GM04503 (cell line): ENCODE results near the gene COMT.

Experiments used
- DNase-seq: peaks from one replicate; pipeline ENCODE4 v3.0.0-alpha.2; 2012; ENCODE audit warnings: low read depth

Gene COMT

GRCh38 chr22:19995611-19996339, 54.2 kb downstream of the COMT start:
- DNase-seq = no peak

GRCh38 chr22:19996694-19997384, 55.3 kb downstream of the COMT start:
- no peak for DNase-seq

GRCh38 chr22:19997561-19998231, 56.1 kb downstream of the COMT start:
- no peak for DNase-seq

GRCh38 chr22:19998232-19998951, 56.8 kb downstream of the COMT start:
- no peak for DNase-seq

DNA sequence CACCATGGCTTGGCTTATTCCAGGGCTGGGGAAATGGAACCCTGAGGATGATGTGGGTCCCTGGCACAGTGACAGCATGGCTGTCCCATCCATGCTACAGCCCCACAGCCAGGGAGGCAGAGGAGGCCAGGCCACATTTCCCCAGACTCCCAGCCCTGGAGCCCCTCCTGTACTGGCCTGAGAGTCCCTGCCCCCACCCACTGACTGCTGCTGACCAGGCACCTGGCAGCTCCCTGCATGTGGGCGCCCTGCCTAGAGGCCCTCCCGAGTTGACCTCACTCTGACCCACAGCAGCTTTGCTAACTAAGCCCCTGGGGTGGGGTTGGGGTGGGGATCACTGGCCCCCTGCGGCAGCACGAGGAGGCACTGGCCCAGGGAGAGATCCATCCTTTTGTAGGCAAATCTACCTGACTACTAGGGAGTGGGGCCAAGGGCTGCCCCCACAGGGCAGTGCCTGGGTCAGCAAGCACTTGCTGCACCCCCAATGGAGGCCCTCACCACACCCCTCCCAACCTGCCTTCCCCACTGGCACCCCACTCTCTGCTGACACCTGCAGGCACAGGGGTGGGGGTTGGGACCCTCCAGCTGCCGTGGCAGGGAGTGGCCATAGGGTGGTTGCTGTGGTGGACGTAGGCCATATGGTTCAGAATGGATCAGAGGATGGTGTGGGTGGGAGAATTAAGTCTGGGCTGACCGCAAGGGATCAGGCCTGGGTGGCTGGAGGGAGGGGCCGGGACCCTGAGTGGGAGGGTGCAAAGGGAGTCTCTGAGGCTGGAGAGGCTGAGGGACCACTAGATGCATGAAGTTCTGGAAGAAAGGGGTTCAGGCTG, 57.6 kb downstream of the COMT start:
- DNase-seq = no peak

DNA sequence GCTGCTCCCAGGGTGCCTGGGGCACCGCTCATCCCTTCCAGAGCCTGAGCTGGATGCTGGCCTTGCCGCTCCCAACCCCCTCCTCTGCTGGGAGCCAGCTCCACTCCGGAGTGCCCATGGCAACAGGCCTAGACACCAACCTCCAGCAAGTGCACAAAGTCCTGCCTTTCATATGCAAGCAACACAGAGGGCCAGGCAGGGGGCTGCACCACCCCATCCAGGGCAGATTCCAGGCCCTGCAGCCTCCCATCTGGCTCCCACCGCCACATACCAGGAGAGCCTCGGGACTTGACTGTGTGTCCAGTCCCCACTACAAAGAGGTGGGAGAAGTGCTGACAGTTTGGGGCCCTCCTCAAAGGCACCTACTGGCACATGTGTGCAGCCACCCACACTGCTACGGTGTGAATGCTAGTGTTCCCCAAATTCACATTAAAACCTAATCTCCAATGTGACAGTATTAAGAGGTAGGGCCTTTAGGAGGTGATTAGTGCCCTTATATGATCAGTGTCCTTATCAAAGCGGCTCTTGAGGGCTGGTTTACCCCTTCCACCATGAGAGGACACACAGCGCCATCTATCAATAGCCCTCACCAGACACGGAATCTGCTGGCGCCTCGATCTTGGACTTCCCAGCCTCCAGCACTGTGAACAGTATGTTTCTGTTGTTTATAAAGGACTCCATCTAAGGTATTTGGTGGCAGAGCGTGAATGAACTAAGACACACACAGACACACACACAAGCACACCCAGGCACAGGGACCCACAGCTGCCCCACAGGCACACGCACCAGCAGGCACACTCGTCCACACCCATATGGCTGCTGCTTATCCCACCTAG, 58.9 kb downstream of the COMT start:
- DNase-seq = no peak

- no peak for DNase-seq
These were observed 59.6 kb downstream of the COMT start for GRCh38 chr22:20001082-20001638.

DNA sequence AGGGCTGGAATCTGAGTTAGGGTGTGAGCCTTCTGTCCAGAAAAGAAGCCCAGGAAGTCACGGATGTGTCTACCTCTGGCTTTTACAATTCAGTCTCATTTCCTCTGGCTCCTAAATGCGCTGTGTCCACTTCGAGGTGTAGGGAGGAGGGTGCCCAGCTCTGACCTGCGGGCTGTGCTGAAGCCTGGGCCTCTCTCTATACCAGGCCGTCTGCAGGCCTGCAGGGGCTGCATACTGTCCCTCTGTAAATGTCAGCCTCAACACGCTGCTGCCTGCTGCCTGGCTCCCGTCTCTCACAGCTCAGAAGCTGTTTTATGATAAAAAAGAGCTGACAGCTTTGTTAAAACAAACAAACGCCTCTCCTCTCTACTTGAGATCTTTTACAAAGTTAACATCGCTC, 60.6 kb downstream of the COMT start:
- no peak for DNase-seq

DNA sequence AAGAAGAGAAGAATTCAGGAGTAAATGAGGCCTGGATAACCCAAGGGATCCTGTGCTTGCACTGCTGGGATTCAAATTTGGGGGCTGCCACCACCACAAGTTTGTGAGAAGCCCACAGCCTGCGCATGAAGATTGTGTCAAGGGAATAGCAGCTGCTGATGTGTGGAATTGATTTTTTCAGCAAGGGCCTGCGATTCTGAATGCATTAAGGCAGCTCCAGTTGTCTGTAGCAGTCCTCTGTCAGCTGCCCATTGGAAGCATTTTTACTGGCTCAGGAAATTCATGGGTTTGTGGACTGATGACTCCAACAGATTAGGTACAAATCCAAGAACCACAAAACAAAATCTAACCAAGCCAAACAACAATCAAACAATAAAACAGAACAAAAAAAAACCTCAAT, 61.1 kb downstream of the COMT start:
- DNase-seq = no peak

DNA sequence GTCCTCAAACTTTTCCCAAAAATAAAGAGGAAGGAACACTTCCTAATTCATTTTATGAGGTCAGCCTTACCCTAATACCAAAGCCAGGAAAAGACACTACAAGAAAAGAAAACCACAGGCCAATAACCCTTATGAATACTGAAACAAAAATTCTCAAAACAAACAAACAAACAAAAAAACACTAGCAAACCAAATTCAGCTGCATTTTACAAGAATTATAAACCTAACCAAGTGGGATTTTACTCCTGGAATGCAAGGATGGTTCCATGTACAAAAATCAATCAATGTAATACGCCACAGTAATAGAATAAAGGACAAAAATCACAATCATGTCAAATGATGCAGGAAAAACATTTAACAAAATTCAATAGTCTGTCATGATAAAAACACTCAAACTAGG, 61.7 kb downstream of the COMT start:
- no peak for DNase-seq

- DNase-seq = no peak
These were observed 62.9 kb downstream of the COMT start for GRCh38 chr22:20004464-20004863.

DNA sequence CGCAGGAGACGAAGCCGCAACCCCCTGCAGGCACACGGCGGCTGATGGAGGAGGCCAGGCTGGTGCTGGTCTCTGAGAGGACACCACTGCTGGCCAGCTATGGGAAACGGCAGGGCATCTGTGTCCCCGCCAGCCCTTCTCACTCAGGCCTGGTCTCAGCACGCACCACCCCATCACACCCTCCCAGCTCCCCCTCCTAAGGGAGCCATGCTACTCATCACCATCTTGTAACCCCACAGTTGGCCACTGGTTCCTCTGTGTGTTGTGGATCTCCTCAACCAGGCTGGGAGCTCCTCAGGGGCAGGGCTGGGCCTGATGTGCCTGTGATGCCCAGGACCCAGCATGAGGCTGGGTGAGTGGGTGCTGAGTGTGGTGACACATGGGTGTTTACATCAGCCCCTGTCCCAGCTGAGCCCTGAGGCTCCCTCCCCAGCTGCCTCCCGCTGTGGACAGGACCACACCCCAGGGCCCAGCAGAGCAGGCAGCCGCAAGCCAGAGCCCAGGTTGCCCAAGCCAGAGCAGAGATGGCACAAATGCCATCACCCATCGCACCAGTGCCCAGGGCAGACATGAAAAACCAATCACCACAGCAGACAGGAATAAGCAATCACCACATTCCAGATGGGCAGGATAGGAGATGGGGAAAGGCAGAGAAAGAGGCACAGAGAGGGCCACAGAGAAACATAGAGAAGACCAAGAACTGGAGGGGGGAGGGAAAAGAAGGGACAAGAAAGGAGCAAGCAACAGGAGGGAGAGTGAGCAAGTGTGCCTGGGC, 66.8 kb downstream of the COMT start:
- DNase-seq = no peak

DNA sequence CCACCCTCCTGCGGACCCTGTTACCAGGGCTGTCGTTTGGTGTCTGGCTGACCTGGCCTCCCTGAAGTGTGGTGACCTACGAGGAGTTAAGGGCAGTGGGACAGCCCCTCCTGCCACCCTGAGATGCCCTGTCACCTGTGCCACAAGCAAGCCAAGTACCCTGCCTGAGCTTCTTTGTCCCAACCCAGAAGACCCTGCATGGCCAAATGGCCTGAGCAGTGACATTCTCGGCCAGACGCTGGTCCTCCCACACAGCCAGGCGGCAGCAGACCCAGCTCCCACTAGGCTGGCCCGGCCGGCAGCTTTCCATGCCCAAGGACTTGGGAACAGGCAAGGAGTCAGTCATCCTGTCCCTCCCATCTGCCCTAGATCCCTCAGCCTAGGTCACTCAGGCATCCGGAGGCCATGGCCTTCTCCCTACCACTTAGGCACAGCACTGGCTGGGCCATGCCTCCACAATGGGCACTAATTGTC, 67.5 kb downstream of the COMT start:
- no peak for DNase-seq

- DNase-seq = no peak
These were observed 68.2 kb downstream of the COMT start for GRCh38 chr22:20009582-20010306.

DNA sequence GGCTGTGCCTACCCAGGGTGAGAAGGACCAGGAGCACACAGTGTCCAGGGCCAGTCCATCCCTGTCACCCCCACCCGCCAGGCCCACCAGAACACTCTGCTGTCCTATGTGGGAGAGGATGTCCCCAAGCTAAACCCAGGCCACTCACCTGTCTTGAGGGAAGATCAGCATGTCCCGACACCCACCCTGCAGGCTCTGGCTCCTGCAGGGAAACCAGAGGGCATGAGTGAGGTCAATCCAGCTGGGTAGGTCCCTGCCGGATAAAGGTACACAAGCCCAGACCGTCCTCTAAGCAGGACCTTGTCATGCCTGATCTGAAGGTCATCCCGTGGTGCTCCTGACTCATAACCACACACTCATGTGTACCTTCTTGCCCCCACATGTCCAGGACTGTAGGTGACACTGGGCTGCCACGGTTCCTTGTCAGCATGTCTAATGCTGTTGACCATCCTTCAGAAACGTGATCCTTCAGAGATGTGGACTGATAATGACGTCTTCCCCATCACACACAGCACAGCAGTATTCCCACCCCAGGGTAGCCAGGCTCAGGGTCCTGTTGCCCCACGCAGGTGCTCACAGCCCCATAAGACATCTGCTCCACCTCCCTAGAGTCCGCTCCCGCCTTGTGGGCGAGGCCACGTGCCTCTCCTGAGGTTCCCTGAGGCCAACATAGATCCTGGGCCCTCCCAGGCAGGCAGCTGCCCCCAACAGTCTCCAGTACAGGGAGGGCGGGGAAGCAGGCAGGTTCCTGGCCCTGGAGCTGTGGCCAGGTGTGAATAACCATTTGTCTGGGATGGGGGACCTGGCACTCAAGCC, 68.9 kb downstream of the COMT start:
- no peak for DNase-seq

- DNase-seq = no peak
These were observed 69.8 kb downstream of the COMT start for GRCh38 chr22:20011123-20011992.
